Activated gamma-delta T cell treated with Interleukin-2 at 50 U/mL for 16 hours (primary cell): ENCODE measurements around the gene CAPRIN2.

Experiments
- DNase-seq: peaks from one replicate; pipeline ENCODE4 v3.0.0-alpha.2; 2020

Gene CAPRIN2

GRCh38 chr12:30757316-30757715, 2.6 kb upstream of the CAPRIN2 start:
- no peak for DNase-seq

- DNase-seq = no peak
Measured at GRCh38 chr12:30756074-30756473, 1.3 kb upstream of the CAPRIN2 start.

GRCh38 chr12:30755395-30755762, 628 bp upstream of the CAPRIN2 start:
- no peak for DNase-seq

- no peak for DNase-seq
Measured at GRCh38 chr12:30754383-30754749, 385 bp downstream of the CAPRIN2 start.

GRCh38 chr12:30753751-30754382, 884 bp downstream of the CAPRIN2 start:
- DNase-seq = no peak

- DNase-seq = peak; percentile 8
Measured at GRCh38 chr12:30753233-30753632, 1.5 kb downstream of the CAPRIN2 start.

- DNase-seq = no peak
Measured at GRCh38 chr12:30752255-30752654, 2.5 kb downstream of the CAPRIN2 start.

- DNase-seq = no peak
Measured at GRCh38 chr12:30748147-30748546, 6.6 kb downstream of the CAPRIN2 start.

GRCh38 chr12:30746190-30746589, 8.6 kb downstream of the CAPRIN2 start:
- DNase-seq = no peak

- DNase-seq = no peak
Measured at GRCh38 chr12:30744321-30744720, 10.4 kb downstream of the CAPRIN2 start.

- DNase-seq = no peak
Measured at GRCh38 chr12:30740274-30740673, 14.5 kb downstream of the CAPRIN2 start.

GRCh38 chr12:30739020-30739419, 15.7 kb downstream of the CAPRIN2 start:
- DNase-seq = no peak

- DNase-seq = no peak
Measured at GRCh38 chr12:30732954-30733637, 21.7 kb downstream of the CAPRIN2 start.

- no peak for DNase-seq
Measured at GRCh38 chr12:30730011-30730410, 24.7 kb downstream of the CAPRIN2 start.

GRCh38 chr12:30729547-30729946, 25.2 kb downstream of the CAPRIN2 start:
- DNase-seq = no peak

GRCh38 chr12:30726647-30727046, 28.1 kb downstream of the CAPRIN2 start:
- no peak for DNase-seq

GRCh38 chr12:30725739-30726138, 29.0 kb downstream of the CAPRIN2 start:
- no peak for DNase-seq

GRCh38 chr12:30719060-30719459, 35.7 kb downstream of the CAPRIN2 start:
- no peak for DNase-seq

GRCh38 chr12:30707613-30708342, 47.0 kb downstream of the CAPRIN2 start:
- no peak for DNase-seq

- no peak for DNase-seq
Measured at GRCh38 chr12:30706476-30706875, 48.3 kb downstream of the CAPRIN2 start.

GRCh38 chr12:30701056-30701455, 53.7 kb downstream of the CAPRIN2 start:
- DNase-seq = no peak

GRCh38 chr12:30700216-30700900, 54.4 kb downstream of the CAPRIN2 start:
- DNase-seq = no peak

GRCh38 chr12:30698346-30698745, 56.4 kb downstream of the CAPRIN2 start:
- no peak for DNase-seq

GRCh38 chr12:30696943-30697342, 57.8 kb downstream of the CAPRIN2 start:
- DNase-seq = no peak
